Tibial nerve (tissue), 3 donors: Measurements from ENCODE around the gene ROBO2.

Experiments
- EP300 ChIP-seq, 2 donors: sonication (generic); formaldehyde crosslinking; IDR thresholded peaks; one replicate each; pipeline ENCODE4 v1.6.1; 2017; ENCODE audit warnings: antibody characterized with exemption in 2 of 2, mild to moderate bottlenecking in 1 of 2
- POLR2A ChIP-seq, 2 donors: fragments of 450-650 bp; IDR thresholded peaks; one replicate each; pipeline ENCODE4 v1.6.1; 2017; ENCODE audit warnings: antibody characterized with exemption in 2 of 2, mild to moderate bottlenecking in 2 of 2, moderate library complexity in 2 of 2

GRCh38 chr3:77524946-77525682, 485.2 kb downstream of the ROBO2 start:
- TF ChIP-seq EP300 (IDR thresholded peaks at IDR 0.05), result no peak
- no peak for TF ChIP-seq POLR2A (IDR thresholded peaks at IDR 0.05)
